ENCODE measurements around the gene GMPPB. TPM values are rescaled to one million over a fixed set of nuclear protein-coding genes. Genes with fewer than 3 reads are reported as not detected.

GMPPB gene
- total and polyA plus RNA-seq, 9 of the 15 experiments (the other 6 are each of a cell fraction or from before 2014, with no cell fraction given) = 0.53 to 17.4 (median 8.1) TPM

GRCh38 chr3:49700014-49700413, 23.7 kb downstream of the GMPPB start:
- no peak for FAIRE-seq
- peaks cover 3% of the 10 kb centered on the region for H3K9me1 ChIP-seq (ENCODE audit: control insufficient read depth, insufficient read depth, low read length)
- in situ Hi-C loops (cut with MboI) = loop anchor here (5.0 kb wide), 1 partner anchor 142 kb away; no protein-coding TSS in a partner anchor
- TF ChIP-seq NFIC (IDR thresholded peaks at IDR 0.05) (peak; percentile 62), ZNF444 (CRISPR knock-in tag; IDR thresholded peaks at IDR 0.05) (no peak)
- H3K9ac ChIP-seq (ENCODE audit: insufficient read depth in 1 of 2, low read depth in 2 of 2, low read length in 2 of 2) = no peak overlapping the region
- no peak overlapping the region for H3K27ac ChIP-seq (ENCODE audit: extremely low read depth, low read depth, low read length)
- no peak for DNase-seq (ENCODE audit: extremely low read depth in 1 of 4, low spot score in 3 of 4)
- peaks cover 0 to 10% of the 10 kb centered on the region in 2 experiments; a peak in 2 of 5 replicates for H3K4me1 ChIP-seq (replicated peaks in 1 of 2; ENCODE audit: control insufficient read depth in 2 of 2, insufficient read depth in 2 of 2, low read length in 2 of 2)
- no peaks in the 10 kb centered on the region for H4K20me1 ChIP-seq (replicated peaks; ENCODE audit: control insufficient read depth, insufficient read depth, low read length)
- H3K4me3 ChIP-seq = no peak overlapping the region
- H3K27me3 ChIP-seq (ENCODE audit: control insufficient read depth in 2 of 2, insufficient read depth in 2 of 2, low read length in 2 of 2) = no peaks in the 10 kb centered on the region
- intact Hi-C loops (cut with micrococcal nuclease) = loop anchor here (1.0 to 5.0 kb wide), 2 partner anchors 161 to 207 kb away; no protein-coding TSS in a partner anchor
- no peaks in the 10 kb centered on the region for H3K79me2 ChIP-seq (ENCODE audit: control insufficient read depth, insufficient read depth, low read length)
- H2AFZ ChIP-seq (ENCODE audit: low read depth, low read length) = no peak overlapping the region
- no peak for ATAC-seq
- H3K36me3 ChIP-seq (ENCODE audit: control insufficient read depth, insufficient read depth, low read length) = peaks cover 70% of the 10 kb centered on the region; the same call in 2 of the 3 replicates
- ChIA-PET CTCF (ENCODE audit: low intra/inter-chr PET ratio) (no interaction called here), POLR2A (no interaction called here)
- BruUV-seq (replicated peaks) = no TSS peak
- H3K4me2 ChIP-seq (ENCODE audit: insufficient read depth, low read length) = no peak overlapping the region
- no peaks in the 10 kb centered on the region for H3K9me3 ChIP-seq (replicated peaks; ENCODE audit: control insufficient read depth, insufficient read depth, low read depth, low read length)
- WGBS (ENCODE audit: insufficient coverage, low coverage, missing lambda C conversion rate) = 89% methylated on average over 6 of the region's 8 CpGs

- intact Hi-C loops (cut with micrococcal nuclease) = no loop called here
- POLR2A ChIA-PET = interaction anchor here (0.6 kb wide), 1 partner anchor 45 kb away, joined by 3 read pairs; no protein-coding TSS in a partner anchor
- no peak for ATAC-seq
- no peak for DNase-seq (ENCODE audit: extremely low read depth in 1 of 4, low spot score in 3 of 4)
- H3K79me2 ChIP-seq (ENCODE audit: control insufficient read depth, insufficient read depth, low read length) = peaks cover under 1% of the 10 kb centered on the region; the same call in 1 of the 3 replicates
- in situ Hi-C loops (cut with MboI) = no loop called here
- WGBS (ENCODE audit: insufficient coverage, low coverage, missing lambda C conversion rate) = 80% methylated on average over 1 of the region's 16 CpGs
- no TSS peak for BruUV-seq (replicated peaks)
- peaks cover 3% of the 10 kb centered on the region for H3K9me1 ChIP-seq (ENCODE audit: control insufficient read depth, insufficient read depth, low read length)
- H4K20me1 ChIP-seq (replicated peaks; ENCODE audit: control insufficient read depth, insufficient read depth, low read length) = no peaks in the 10 kb centered on the region
- CTCF ChIA-PET (ENCODE audit: low intra/inter-chr PET ratio) = no interaction called here
- no peaks in the 10 kb centered on the region for H3K27me3 ChIP-seq (ENCODE audit: control insufficient read depth in 2 of 2, insufficient read depth in 2 of 2, low read length in 2 of 2)
- H3K4me2 ChIP-seq (ENCODE audit: insufficient read depth, low read length) = no peak overlapping the region
- peaks cover 0 to 10% of the 10 kb centered on the region in 2 experiments; a peak in 3 of 5 replicates for H3K4me1 ChIP-seq (replicated peaks in 1 of 2; ENCODE audit: control insufficient read depth in 2 of 2, insufficient read depth in 2 of 2, low read length in 2 of 2)
- H3K36me3 ChIP-seq (ENCODE audit: control insufficient read depth, insufficient read depth, low read length) = peaks cover 64% of the 10 kb centered on the region; the same call in 2 of the 3 replicates
- no peak overlapping the region for H3K27ac ChIP-seq (ENCODE audit: extremely low read depth, low read depth, low read length)
- H2AFZ ChIP-seq (ENCODE audit: low read depth, low read length) = no peak overlapping the region
- H3K4me3 ChIP-seq = no peak overlapping the region
- H3K9me3 ChIP-seq (replicated peaks; ENCODE audit: control insufficient read depth, insufficient read depth, low read depth, low read length) = no peaks in the 10 kb centered on the region
- no peak for FAIRE-seq
- no peak overlapping the region for H3K9ac ChIP-seq (ENCODE audit: insufficient read depth in 1 of 2, low read depth in 2 of 2, low read length in 2 of 2)
- TF ChIP-seq POLR2H (tag; IDR thresholded peaks at IDR 0.05; ENCODE audit: low read depth) (no peak), SIRT6 (IDR thresholded peaks at IDR 0.05; ENCODE audit: low read depth, low read length) (no peak), KAT2B (IDR thresholded peaks at IDR 0.05; ENCODE audit: low read depth, low read length) (no peak), THRA (IDR thresholded peaks at IDR 0.05) (no peak), FOXO4 (CRISPR knock-in tag; IDR thresholded peaks at IDR 0.05) (no peak), ARID2 (IDR thresholded peaks at IDR 0.05) (no peak), PHB (CRISPR knock-in tag; IDR thresholded peaks at IDR 0.05) (no peak), ZNF75A (CRISPR knock-in tag; IDR thresholded peaks at IDR 0.05) (no peak), NR3C1 (CRISPR knock-in tag; IDR thresholded peaks at IDR 0.05) (no peak), RNF2 (IDR thresholded peaks at IDR 0.05) (no peak), ZNF699 (CRISPR knock-in tag; IDR thresholded peaks at IDR 0.05; ENCODE audit: insufficient replicate concordance) (no peak), GTF2A2 (tag; IDR thresholded peaks at IDR 0.05) (no peak)
These were observed 24.3 kb downstream of the GMPPB start for GRCh38 chr3:49699281-49699979.

All from K562 (cell line).